Stimulated activated CD8-positive, alpha-beta memory T cell treated with anti-CD3 and anti-CD28 coated beads, Interleukin-7, amount 100 ng/mL, for 24 hours (primary cell): ENCODE measurements around the gene CFTR.
"Not testable (repeated sequence)": the region's sequence is repeated elsewhere in the genome, so short reads cannot be mapped to it uniquely, and the experiment has no call there.

Experiments
- DNase-seq: peaks from one replicate; pipeline ENCODE4 v3.0.0-alpha.2; 2020; ENCODE audit warnings: low read depth

Gene CFTR

DNA sequence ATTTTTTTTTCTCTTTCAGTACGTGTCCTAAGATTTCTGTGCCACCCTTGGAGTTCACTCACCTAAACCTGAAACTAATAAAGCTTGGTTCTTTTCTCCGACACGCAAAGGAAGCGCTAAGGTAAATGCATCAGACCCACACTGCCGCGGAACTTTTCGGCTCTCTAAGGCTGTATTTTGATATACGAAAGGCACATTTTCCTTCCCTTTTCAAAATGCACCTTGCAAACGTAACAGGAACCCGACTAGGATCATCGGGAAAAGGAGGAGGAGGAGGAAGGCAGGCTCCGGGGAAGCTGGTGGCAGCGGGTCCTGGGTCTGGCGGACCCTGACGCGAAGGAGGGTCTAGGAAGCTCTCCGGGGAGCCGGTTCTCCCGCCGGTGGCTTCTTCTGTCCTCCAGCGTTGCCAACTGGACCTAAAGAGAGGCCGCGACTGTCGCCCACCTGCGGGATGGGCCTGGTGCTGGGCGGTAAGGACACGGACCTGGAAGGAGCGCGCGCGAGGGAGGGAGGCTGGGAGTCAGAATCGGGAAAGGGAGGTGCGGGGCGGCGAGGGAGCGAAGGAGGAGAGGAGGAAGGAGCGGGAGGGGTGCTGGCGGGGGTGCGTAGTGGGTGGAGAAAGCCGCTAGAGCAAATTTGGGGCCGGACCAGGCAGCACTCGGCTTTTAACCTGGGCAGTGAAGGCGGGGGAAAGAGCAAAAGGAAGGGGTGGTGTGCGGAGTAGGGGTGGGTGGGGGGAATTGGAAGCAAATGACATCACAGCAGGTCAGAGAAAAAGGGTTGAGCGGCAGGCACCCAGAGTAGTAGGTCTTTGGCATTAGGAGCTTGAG, at the start of gene CFTR:
Gene CFTR, plus strand, starts transcription at position 801 of the 830 bp plus-strand sequence. CDS start 70 bp downstream, outside the sequence.
- no peak for DNase-seq

- no peak for DNase-seq
Measured at GRCh38 chr7:117435475-117436043, 44.3 kb upstream of the CFTR start.

GRCh38 chr7:117444646-117445045, 35.2 kb upstream of the CFTR start:
- no peak for DNase-seq

GRCh38 chr7:117445206-117445605, 34.6 kb upstream of the CFTR start:
- DNase-seq: no peak

DNA sequence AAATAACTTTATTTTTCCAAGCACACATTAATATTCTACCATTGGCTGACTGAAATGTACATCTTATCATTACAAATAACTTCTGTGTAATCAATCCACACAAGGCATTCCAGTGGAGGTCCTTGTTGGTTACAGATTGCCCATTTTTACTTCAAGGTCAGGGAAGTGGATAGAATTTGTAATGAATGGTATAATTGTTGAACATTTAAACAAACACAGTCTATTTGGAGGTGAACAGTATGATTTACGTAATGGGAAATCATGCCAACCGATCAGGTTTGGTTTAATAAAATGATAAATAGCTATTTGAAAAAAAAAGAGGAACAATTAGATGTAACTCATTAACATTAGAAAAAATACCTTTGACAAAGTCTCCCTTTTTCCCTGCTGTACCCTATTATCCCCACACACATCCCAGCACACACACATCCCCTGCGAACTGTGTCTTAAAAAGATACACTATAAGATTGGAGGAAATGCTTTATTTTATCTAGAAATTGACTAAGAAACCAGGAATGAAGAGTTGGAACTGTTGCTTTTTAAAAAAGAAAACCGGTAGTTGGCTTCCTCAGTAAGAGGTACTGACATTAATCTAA, 33.5 kb upstream of the CFTR start:
- DNase-seq: no peak

DNA sequence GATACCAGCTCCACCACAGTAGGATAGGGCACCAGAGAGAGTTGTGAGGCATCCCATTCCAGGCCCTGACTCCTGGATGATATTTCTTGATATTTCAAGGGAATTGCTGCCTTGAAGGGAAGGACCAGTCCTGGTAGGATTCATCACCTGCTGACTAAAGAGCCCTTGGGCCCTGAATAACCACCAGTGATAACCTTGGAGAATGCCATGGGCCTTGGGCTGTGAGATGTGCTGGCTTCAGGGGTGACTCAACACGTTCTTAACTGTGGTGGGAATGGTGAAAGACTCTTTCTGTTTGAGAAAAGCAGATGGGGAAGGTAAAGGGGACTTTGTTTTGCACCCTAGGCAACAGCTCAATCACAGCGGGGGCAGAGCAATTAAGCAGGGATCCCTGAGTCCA, 31.2 kb upstream of the CFTR start:
- no peak for DNase-seq

DNA sequence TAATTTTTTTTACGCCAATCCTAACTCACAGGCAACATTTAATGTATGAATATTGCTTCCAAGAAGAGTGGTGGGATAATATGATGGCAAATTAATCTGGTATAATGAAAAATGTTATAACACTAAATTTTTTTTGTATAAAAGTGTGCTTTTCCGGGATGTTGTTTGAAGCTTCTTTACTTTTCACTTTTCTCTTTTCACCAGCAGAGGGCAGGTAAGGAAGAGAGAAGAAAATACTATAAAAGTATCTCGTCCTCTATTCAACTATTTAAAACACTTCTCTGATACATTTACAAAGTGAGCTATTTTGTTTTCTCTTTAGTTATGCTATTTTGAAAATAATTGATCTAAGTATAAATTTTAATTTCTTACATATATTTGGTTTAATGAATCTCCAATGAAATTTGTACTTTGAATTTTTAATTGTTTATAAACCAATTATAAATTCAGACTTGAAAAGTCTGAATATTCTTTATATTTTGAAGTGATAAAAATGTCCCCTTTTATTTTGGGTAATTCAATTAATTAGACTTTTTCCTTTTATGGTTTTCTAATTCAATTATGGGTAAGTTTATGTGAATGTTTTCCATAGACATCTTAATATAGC, 20.7 kb upstream of the CFTR start:
- DNase-seq: no peak

- no peak for DNase-seq
Measured at GRCh38 chr7:117459735-117460134, 20.1 kb upstream of the CFTR start.

- not testable (repeated sequence) for DNase-seq
Measured at GRCh38 chr7:117460815-117461214, 19.0 kb upstream of the CFTR start.

DNA sequence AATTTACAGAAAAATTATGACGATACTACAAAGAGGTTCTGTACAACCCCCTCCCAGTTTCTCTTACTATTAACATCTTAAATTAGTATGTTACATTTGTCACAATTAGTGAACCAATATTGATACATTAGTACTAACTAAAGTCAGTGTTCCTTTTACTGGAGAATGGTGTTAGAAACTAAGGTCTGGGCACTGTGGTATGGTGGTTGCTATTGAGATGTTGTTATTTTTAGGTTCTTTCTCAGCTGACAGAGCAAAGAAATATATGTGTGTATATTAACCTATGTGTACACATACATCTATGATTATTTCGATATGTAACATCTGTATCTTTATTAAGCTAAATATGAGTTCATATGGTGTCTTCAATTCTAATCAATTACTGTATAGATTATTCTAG, 11.7 kb upstream of the CFTR start:
- no peak for DNase-seq

GRCh38 chr7:117470777-117471176, 9.0 kb upstream of the CFTR start:
- DNase-seq: no peak

GRCh38 chr7:117472335-117472734, 7.5 kb upstream of the CFTR start:
- no peak for DNase-seq

DNA sequence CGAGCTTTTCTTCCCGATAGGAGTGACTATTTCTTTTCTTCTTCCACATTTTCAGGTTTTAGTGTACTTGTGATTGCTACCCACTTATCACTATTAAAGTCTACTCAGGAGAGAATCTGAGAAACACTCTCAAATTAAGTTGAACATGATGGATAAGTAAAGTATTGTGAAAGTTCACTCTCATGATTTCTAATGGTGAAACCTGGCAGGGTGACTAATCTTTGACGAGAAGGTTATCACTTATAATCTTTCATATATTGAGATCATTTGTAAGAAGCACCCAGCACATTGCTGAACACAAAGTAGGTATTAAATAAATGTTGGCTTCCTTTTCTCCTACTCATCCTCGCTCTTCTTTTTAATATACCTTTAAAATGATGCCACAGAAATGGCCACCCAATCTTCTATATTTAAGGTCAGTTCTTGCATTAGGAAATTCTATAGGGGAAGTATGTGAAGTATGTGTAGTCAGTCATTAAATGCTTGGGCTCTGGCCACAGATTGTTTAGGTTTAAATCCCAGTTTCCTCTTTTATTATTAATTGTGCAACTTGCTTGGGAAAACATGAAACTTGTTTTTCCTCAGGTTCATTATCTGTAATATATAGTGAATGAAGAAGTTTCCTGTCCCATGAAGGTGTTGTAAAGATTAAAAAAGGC, 3.1 kb upstream of the CFTR start:
- DNase-seq: no peak

DNA sequence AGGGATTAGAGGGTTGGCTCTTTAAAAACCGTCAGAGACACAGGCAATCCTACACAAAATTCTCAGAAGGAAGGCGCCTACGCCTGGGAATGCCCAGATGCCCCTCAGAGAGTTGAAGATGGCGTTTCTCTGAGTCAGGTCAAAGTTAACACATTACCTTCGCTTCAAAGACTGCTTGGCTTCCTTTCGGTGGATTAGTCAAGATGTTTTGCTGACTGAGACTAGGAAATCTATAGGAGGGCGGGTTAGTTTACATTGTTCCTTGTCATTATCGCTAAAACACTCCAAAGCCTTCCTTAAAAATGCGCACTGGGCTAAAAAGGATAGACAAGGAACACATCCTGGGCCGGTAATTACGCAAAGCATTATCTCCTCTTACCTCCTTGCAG, 995 bp upstream of the CFTR start:
- no peak for DNase-seq

DNA sequence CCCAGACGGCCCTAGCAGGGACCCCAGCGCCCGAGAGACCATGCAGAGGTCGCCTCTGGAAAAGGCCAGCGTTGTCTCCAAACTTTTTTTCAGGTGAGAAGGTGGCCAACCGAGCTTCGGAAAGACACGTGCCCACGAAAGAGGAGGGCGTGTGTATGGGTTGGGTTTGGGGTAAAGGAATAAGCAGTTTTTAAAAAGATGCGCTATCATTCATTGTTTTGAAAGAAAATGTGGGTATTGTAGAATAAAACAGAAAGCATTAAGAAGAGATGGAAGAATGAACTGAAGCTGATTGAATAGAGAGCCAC, 184 bp downstream of the CFTR start:
- DNase-seq: no peak

- DNase-seq: no peak
Measured at GRCh38 chr7:117480978-117481377, 1.2 kb downstream of the CFTR start.

GRCh38 chr7:117485118-117485620, 5.3 kb downstream of the CFTR start:
- no peak for DNase-seq

DNA sequence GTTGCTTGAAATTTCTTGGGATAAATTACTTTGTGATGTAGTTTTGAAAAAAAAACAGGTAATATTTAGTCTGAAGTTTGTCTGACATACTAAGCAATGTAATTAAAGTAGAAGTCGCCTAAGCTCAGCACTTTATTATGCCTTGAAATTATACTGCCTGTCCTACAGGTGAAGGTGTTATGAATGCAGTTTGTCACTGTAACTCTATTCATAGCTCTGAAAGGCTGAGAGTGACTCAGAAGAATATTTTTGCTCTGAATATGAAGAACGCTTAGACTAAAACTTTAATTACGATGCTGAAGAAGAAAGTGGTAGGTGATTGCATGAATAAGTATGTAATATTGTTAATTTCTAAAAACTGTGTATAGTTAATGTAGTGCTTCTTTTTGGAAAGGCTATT, 9.2 kb downstream of the CFTR start:
- DNase-seq: no peak

- no peak for DNase-seq
Measured at GRCh38 chr7:117489430-117489829, 9.6 kb downstream of the CFTR start.

DNA sequence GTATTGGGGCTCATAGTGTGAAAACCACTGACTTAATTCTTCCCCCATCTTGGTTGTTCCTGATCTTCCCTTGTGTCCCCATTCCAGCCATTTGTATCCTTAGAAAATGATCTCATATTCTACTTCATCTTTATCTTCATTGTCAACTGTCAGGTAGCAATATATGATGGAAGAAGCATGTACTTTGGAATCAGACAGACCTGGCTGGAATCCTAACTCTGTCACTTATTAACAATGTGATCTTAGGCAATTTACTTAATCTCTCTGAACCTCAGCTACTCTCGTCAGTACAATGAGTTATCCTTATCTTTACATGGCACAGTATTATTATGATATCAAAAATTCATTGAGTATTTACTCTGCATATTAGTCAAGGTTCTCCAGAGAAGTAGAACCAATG, 10.1 kb downstream of the CFTR start:
- DNase-seq: no peak

DNA sequence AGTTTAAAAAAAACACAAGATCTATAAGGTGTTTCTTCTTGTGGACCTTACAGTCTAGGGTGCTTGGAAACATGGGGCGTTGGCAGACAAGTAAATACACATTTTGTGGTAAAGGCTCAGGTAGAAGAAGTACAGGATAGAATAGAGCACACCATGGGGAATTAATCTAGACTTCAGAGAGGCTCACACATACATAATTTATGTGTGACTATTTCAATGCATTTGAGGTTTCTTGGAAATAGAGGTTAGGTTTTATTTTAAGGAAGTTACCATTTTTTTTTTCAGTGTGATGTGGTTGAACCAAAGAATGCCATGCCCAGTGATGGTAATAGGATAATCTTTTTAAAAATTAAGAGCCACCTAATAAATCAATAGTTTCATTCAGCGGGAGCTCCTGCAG, 12.8 kb downstream of the CFTR start:
- no peak for DNase-seq

DNA sequence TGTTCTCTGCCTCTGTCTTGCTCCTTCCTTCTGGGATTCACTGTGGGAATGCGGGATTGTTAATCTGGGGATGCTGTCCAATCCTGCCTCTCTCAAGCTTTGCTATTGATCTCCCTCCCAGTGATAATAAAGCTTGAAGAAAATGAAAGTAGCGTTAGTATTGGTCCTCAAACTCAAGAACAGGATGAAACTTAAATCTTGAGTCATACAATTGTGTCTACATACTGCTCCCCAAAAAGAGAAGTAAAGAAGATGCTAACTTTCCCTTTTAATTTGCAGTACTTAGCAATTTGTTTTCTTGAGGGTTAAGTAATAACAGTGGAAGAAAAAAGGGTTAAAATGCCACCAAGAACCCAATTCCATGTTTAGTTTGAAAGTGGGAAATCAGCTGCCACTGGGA, 13.6 kb downstream of the CFTR start:
- no peak for DNase-seq

GRCh38 chr7:117495308-117495707, 15.5 kb downstream of the CFTR start:
- DNase-seq: no peak
